Measurements from ENCODE around the gene MBP. TPM values are rescaled to one million over a fixed set of nuclear protein-coding genes. Genes with fewer than 3 reads are reported as not detected.

Gene MBP
- total and polyA plus RNA-seq, 2 donors (not counting 3 experiments of a cell fraction or from before 2014, with no cell fraction given) = 1.7 to 2.3 TPM

DNA sequence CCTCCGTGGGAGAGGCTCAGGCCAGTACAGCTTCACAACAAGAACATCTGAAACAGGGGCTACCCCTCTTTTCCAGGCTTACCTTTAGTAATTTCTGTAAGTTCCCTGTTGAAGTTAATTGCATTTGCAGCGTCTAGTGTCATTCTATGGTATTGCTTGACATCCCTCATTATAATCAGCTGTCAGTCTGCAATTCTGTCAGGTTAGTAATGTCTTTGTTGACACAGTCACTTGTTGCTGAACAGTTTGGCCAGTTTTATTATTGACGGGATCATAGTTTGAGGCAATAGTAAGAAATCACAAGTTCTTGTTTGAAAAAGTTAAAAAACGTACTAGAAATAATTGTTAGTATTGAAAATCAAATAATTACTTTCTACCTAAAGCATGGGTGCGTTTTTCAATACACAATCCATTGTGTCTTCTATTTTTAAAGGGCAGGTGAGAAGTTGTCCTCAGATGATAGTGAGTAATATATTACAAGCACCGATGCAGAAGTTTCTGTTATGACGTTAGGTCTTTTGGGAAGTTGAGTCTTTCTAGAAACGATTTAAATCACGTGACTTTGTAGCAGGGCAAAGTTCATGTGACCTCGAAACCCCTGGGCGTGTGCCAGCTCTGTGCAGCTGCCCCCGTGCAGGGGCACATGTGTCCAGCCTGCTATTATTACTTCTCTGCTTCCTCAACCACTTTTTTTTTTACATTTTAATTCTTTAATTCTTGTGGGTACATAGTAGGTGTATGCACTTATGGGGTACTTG lies 49.5 kb upstream of the MBP start:
- no TSS peak for BruUV-seq (replicated peaks)
- Histone ChIP-seq H3K4me1 (ENCODE audit: control insufficient read depth, extremely low read depth, insufficient read depth, low read length) (no peaks in the 10 kb centered on the region), H3K36me3 (ENCODE audit: control insufficient read depth in 2 of 2, extremely low read depth in 1 of 2, insufficient read depth in 2 of 2, low read length in 2 of 2) (no peaks in the 10 kb centered on the region), H3K27me3 (ENCODE audit: control insufficient read depth in 2 of 2, insufficient read depth in 2 of 2, low read length in 2 of 2) (no peaks in the 10 kb centered on the region), H3K9ac (replicated peaks; ENCODE audit: extremely low read depth, insufficient read depth, low read length) (no peak overlapping the region), H4K20me1 (replicated peaks; ENCODE audit: control insufficient read depth, extremely low read depth, insufficient read depth, low read length) (no peaks in the 10 kb centered on the region), H3K9me3 (replicated peaks; ENCODE audit: control insufficient read depth, insufficient read depth, low read length) (no peaks in the 10 kb centered on the region), H3K27ac (ENCODE audit: insufficient read depth, low read depth, low read length) (no peak overlapping the region), H3K4me3 (replicated peaks in 1 of 3; ENCODE audit: insufficient read depth in 1 of 3, low read depth in 1 of 3, low read length in 3 of 3) (no peak overlapping the region), H3K9me1 (replicated peaks; ENCODE audit: control insufficient read depth, extremely low read depth, insufficient read depth, low read length) (no peaks in the 10 kb centered on the region), H3K4me2 (ENCODE audit: insufficient read depth, low read length) (no peak overlapping the region), H2AFZ (ENCODE audit: low read depth, low read length) (no peak overlapping the region), H3K79me2 (ENCODE audit: control insufficient read depth, insufficient read depth, low read length) (no peaks in the 10 kb centered on the region)
- no peak for FAIRE-seq
- intact Hi-C loops (cut with micrococcal nuclease) = no loop called here
- dilution Hi-C loops (cut with MboI; ENCODE audit: extremely low pct_ligation_motif_present, low sequenced_read_pairs) = no loop called here
- ChIA-PET CTCF (no interaction called here), POLR2A (no interaction called here)
- TF ChIP-seq EZH2 (IDR thresholded peaks at IDR 0.05; ENCODE audit: borderline replicate concordance, low read depth, low read length, severe bottlenecking) = no peak
- TF ChIP-seq, protein P1, sequence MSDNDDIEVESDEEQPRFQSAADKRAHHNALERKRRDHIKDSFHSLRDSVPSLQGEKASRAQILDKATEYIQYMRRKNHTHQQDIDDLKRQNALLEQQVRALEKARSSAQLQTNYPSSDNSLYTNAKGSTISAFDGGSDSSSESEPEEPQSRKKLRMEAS (IDR thresholded peaks at IDR 0.05; ENCODE audit: insufficient read depth, insufficient read length) = no peak
- TF ChIP-seq GATA2 (IDR thresholded peaks at IDR 0.05; ENCODE audit: insufficient read depth, insufficient read length, low read depth, low read length) = no peak
- no peak for TF ChIP-seq POLR2AphosphoS5 (IDR thresholded peaks at IDR 0.05; ENCODE audit: insufficient read depth, low read depth, low read length)
- TF ChIP-seq, protein P2, sequence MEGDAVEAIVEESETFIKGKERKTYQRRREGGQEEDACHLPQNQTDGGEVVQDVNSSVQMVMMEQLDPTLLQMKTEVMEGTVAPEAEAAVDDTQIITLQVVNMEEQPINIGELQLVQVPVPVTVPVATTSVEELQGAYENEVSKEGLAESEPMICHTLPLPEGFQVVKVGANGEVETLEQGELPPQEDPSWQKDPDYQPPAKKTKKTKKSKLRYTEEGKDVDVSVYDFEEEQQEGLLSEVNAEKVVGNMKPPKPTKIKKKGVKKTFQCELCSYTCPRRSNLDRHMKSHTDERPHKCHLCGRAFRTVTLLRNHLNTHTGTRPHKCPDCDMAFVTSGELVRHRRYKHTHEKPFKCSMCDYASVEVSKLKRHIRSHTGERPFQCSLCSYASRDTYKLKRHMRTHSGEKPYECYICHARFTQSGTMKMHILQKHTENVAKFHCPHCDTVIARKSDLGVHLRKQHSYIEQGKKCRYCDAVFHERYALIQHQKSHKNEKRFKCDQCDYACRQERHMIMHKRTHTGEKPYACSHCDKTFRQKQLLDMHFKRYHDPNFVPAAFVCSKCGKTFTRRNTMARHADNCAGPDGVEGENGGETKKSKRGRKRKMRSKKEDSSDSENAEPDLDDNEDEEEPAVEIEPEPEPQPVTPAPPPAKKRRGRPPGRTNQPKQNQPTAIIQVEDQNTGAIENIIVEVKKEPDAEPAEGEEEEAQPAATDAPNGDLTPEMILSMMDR (IDR thresholded peaks at IDR 0.05; ENCODE audit: extremely low read depth in 1 of 2, insufficient read depth in 1 of 2, low read depth in 1 of 2, low read length in 2 of 2) = no peak
- no peak for TF ChIP-seq MYC (IDR thresholded peaks at IDR 0.05; ENCODE audit: low read depth, low read length)
- no peak for TF ChIP-seq POLR2A (IDR thresholded peaks at IDR 0.05; ENCODE audit: low read depth, low read length)
- TF ChIP-seq JUN (IDR thresholded peaks at IDR 0.05; ENCODE audit: borderline replicate concordance, insufficient read depth, insufficient read length, low read depth) = no peak
- TF ChIP-seq FOS (IDR thresholded peaks at IDR 0.05; ENCODE audit: borderline replicate concordance, insufficient read depth, low read length) = no peak
- DNase-seq (ENCODE audit: low read depth, low spot score) = no peak

Measured in endothelial cell of umbilical vein (primary cell).